A673 (cell line): ENCODE measurements around the gene ECE1. TPM values are rescaled to one million over a fixed set of nuclear protein-coding genes. Genes with fewer than 3 reads are reported as not detected.

Experiments
- BruUV-seq: library from RNA; stranded (reverse); fragments of 400-500 nt; replicated peaks from 2 replicates; lab custom pipeline; 2021; lab: Mats Ljungman, UMichigan
- CTCF ChIA-PET: fragments of 300-600 bp; sonication (Branson Sonifier 250); formaldehyde crosslinking; loops from one replicate; lab custom pipeline; 2022; ENCODE audit warnings: antibody characterized with exemption; lab: Charles Lee
- POLR2A ChIA-PET: fragments of 300-600 bp; sonication (Branson Sonifier 250); formaldehyde crosslinking; loops from one replicate; lab custom pipeline; 2022; ENCODE audit warnings: antibody characterized with exemption; ENCODE audit not compliant: low non-redundant PET; lab: Charles Lee
- DNase-seq: peaks from one replicate; pipeline ENCODE4 v3.0.0-alpha.2; 2015; ENCODE audit warnings: low spot score
- H3K27ac ChIP-seq: fragments of 200-600 bp; sonication (generic); 2 replicates; pipeline ENCODE4 v1.5.1; 2016; ENCODE audit warnings: mixed run types, low read depth, mild to moderate bottlenecking, mixed read lengths, antibody characterized with exemption, low read length; ENCODE audit not compliant: poor library complexity, severe bottlenecking
- H3K27me3 ChIP-seq: fragments of 200-600 bp; sonication (generic); replicated peaks from 2 replicates; pipeline ENCODE4 v1.6.1; 2017; ENCODE audit warnings: mixed run types, low read depth, mild to moderate bottlenecking, mixed read lengths, antibody characterized with exemption, low read length; ENCODE audit not compliant: insufficient read depth, poor library complexity
- H3K36me3 ChIP-seq: fragments of 200-600 bp; sonication (generic); 2 replicates; pipeline ENCODE4 v1.6.1; 2016; ENCODE audit warnings: mixed run types, mild to moderate bottlenecking, mixed read lengths, antibody characterized with exemption, low read length; ENCODE audit not compliant: insufficient read depth, poor library complexity, severe bottlenecking
- H3K4me1 ChIP-seq: fragments of 200-600 bp; sonication (generic); 2 replicates; pipeline ENCODE4 v1.6.1; 2017; ENCODE audit warnings: mixed run types, mild to moderate bottlenecking, mixed read lengths, antibody characterized with exemption, low read length; ENCODE audit not compliant: insufficient read depth, poor library complexity, severe bottlenecking
- H3K4me3 ChIP-seq: fragments of 200-600 bp; sonication (generic); 2 replicates; pipeline ENCODE4 v1.5.1; 2016; ENCODE audit warnings: low read depth, mixed run types, mild to moderate bottlenecking, mixed read lengths, low read length; ENCODE audit not compliant: poor library complexity, severe bottlenecking
- H3K9me3 ChIP-seq: fragments of 200-600 bp; sonication (generic); 2 replicates; pipeline ENCODE4 v1.6.1; 2016; ENCODE audit warnings: mixed run types, low read depth, mild to moderate bottlenecking, mixed read lengths, antibody characterized with exemption, low read length; ENCODE audit not compliant: poor library complexity, severe bottlenecking
- CTCF ChIP-seq: fragments of 300-800, 200-600 bp; sonication (generic); conservative IDR thresholded peaks from 2 replicates; pipeline ENCODE4 v1.5.1; 2017; ENCODE audit warnings: low read depth, mild to moderate bottlenecking, antibody characterized with exemption, low read length, moderate library complexity, mixed read lengths
- EZH2 ChIP-seq: fragments of 200-600 bp; sonication (generic); IDR thresholded peaks from 2 replicates; pipeline ENCODE4 v1.6.1; 2017; ENCODE audit warnings: borderline replicate concordance, low read depth, mild to moderate bottlenecking, mixed read lengths, antibody characterized with exemption, low read length; ENCODE audit not compliant: poor library complexity, severe bottlenecking
- intact Hi-C: fragments of 100-400 bp; cut with micrococcal nuclease; formaldehyde crosslinking; loops from one replicate; pipeline ENCODE4 v1.10.0; 2022; ENCODE audit not compliant: unreplicated experiment
- total RNA-seq: library from RNA; stranded (reverse); gene quantifications from 2 replicates; pipeline ENCODE4 v1.2.3, GENCODE V29; 2021

Gene ECE1
- total RNA-seq, 1 experiment from 2014 or later: 31.5 TPM

GRCh38 chr1:21242846-21243245, 47.4 kb downstream of the ECE1 start:
- ChIA-PET POLR2A (no interaction called here), CTCF (no interaction called here)
- TF ChIP-seq EZH2: no peak
- TF ChIP-seq CTCF: no peak
- Histone ChIP-seq H3K4me3 (no peak overlapping the region), H3K9me3 (no peaks in the 10 kb centered on the region), H3K27ac (no peak overlapping the region), H3K4me1 (peaks cover 8% of the 10 kb centered on the region), H3K36me3 (peaks cover 4% of the 10 kb centered on the region), H3K27me3 (no peaks in the 10 kb centered on the region)
- no TSS peak for BruUV-seq
- intact Hi-C loops: no loop called here
- DNase-seq: no peak

- DNase-seq: peak; percentile 72
- H3K36me3 ChIP-seq: peaks cover 4% of the 10 kb centered on the region
- ChIA-PET POLR2A (no interaction called here), CTCF (interaction anchor here (0.6 to 1.4 kb wide), 3 partner anchors 21 to 127 kb away, joined by 3 read pairs; no protein-coding TSS in a partner anchor)
- no peaks in the 10 kb centered on the region for H3K9me3 ChIP-seq
- BruUV-seq: no TSS peak
- H3K27me3 ChIP-seq: no peaks in the 10 kb centered on the region
- intact Hi-C loops: no loop called here
- no peak for TF ChIP-seq CTCF
- no peak for TF ChIP-seq EZH2
- H3K4me1 ChIP-seq: peaks cover 8% of the 10 kb centered on the region
- no peak overlapping the region for H3K4me3 ChIP-seq
- H3K27ac ChIP-seq: no peak overlapping the region
Observed at GRCh38 chr1:21241771-21242581, 48.3 kb downstream of the ECE1 start.

- CTCF ChIA-PET: no interaction called here
Observed at GRCh38 chr1:21240706-21241105, 49.6 kb downstream of the ECE1 start.

More at GRCh38 chr1:21240706-21241105, 49.6 kb downstream of the ECE1 start:
- no peaks in the 10 kb centered on the region for H3K9me3 ChIP-seq
- BruUV-seq: no TSS peak
- no peak for TF ChIP-seq EZH2
- no peak for TF ChIP-seq CTCF
- POLR2A ChIA-PET: no interaction called here
- H3K27me3 ChIP-seq: no peaks in the 10 kb centered on the region
- peaks cover 8% of the 10 kb centered on the region for H3K4me1 ChIP-seq
- intact Hi-C loops: no loop called here
- no peak overlapping the region for H3K4me3 ChIP-seq
- no peak for DNase-seq
- H3K36me3 ChIP-seq: peaks cover 1% of the 10 kb centered on the region
- H3K27ac ChIP-seq: no peak overlapping the region
